ENCODE results near the gene ABCC1. TPM values are rescaled to one million over a fixed set of nuclear protein-coding genes. Genes with fewer than 3 reads are reported as not detected.

Gene ABCC1
- polyA plus RNA-seq, 1 donor from 2014 or later, result 3.0 TPM

DNA sequence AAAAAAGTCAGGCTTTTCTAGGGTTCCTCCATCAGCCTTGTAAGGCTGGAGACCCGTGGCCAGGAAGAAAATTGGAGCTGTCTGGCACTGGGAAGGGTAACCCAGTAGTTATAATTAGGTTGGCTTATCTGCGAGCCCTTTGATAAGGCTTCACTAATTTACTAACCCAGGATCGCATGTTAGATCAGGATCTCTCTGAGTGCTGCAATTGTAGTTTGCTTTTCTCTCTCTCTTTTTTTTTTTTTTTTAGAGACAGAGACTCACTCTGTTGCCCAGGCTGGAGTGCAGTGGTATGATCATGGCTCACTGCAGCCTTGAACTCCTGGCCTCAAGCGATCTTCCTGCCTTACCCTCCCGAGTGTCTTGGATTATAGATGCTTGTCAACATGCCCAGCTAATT lies 17.0 kb downstream of the ABCC1 start:
- H3K36me3 ChIP-seq (ENCODE audit: insufficient read depth, low read length), result no peaks in the 10 kb centered on the region
- no peaks in the 10 kb centered on the region for H3K79me2 ChIP-seq (replicated peaks; ENCODE audit: insufficient read depth, low read length)
- no peak overlapping the region for H3K9ac ChIP-seq (ENCODE audit: low read length)
- no peaks in the 10 kb centered on the region for H4K20me1 ChIP-seq (ENCODE audit: insufficient read depth)
- H3K27ac ChIP-seq (ENCODE audit: low read length), result no peak overlapping the region
- H3K4me3 ChIP-seq (ENCODE audit: low read length), result no peak overlapping the region
- TF ChIP-seq TAF1 (IDR thresholded peaks at IDR 0.05; ENCODE audit: low read depth) (no peak), MXI1 (conservative IDR thresholded peaks at IDR 0.05; ENCODE audit: poor library complexity, severe bottlenecking) (no peak), EZH2 (IDR thresholded peaks at IDR 0.05; ENCODE audit: borderline replicate concordance, insufficient read depth, low read length, poor library complexity, severe bottlenecking) (no peak), RAD21 (conservative IDR thresholded peaks at IDR 0.05) (no peak), EP300 (conservative IDR thresholded peaks at IDR 0.05; ENCODE audit: poor library complexity, severe bottlenecking) (no peak), POLR2AphosphoS5 (IDR thresholded peaks at IDR 0.05) (no peak), SMC3 (conservative IDR thresholded peaks at IDR 0.05; ENCODE audit: poor library complexity) (no peak)
- TF ChIP-seq, protein P1, sequence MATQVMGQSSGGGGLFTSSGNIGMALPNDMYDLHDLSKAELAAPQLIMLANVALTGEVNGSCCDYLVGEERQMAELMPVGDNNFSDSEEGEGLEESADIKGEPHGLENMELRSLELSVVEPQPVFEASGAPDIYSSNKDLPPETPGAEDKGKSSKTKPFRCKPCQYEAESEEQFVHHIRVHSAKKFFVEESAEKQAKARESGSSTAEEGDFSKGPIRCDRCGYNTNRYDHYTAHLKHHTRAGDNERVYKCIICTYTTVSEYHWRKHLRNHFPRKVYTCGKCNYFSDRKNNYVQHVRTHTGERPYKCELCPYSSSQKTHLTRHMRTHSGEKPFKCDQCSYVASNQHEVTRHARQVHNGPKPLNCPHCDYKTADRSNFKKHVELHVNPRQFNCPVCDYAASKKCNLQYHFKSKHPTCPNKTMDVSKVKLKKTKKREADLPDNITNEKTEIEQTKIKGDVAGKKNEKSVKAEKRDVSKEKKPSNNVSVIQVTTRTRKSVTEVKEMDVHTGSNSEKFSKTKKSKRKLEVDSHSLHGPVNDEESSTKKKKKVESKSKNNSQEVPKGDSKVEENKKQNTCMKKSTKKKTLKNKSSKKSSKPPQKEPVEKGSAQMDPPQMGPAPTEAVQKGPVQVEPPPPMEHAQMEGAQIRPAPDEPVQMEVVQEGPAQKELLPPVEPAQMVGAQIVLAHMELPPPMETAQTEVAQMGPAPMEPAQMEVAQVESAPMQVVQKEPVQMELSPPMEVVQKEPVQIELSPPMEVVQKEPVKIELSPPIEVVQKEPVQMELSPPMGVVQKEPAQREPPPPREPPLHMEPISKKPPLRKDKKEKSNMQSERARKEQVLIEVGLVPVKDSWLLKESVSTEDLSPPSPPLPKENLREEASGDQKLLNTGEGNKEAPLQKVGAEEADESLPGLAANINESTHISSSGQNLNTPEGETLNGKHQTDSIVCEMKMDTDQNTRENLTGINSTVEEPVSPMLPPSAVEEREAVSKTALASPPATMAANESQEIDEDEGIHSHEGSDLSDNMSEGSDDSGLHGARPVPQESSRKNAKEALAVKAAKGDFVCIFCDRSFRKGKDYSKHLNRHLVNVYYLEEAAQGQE (IDR thresholded peaks at IDR 0.05; ENCODE audit: borderline replicate concordance), result no peak
- TF ChIP-seq, protein P2, sequence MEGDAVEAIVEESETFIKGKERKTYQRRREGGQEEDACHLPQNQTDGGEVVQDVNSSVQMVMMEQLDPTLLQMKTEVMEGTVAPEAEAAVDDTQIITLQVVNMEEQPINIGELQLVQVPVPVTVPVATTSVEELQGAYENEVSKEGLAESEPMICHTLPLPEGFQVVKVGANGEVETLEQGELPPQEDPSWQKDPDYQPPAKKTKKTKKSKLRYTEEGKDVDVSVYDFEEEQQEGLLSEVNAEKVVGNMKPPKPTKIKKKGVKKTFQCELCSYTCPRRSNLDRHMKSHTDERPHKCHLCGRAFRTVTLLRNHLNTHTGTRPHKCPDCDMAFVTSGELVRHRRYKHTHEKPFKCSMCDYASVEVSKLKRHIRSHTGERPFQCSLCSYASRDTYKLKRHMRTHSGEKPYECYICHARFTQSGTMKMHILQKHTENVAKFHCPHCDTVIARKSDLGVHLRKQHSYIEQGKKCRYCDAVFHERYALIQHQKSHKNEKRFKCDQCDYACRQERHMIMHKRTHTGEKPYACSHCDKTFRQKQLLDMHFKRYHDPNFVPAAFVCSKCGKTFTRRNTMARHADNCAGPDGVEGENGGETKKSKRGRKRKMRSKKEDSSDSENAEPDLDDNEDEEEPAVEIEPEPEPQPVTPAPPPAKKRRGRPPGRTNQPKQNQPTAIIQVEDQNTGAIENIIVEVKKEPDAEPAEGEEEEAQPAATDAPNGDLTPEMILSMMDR (IDR thresholded peaks at IDR 0.05; ENCODE audit: poor library complexity, severe bottlenecking), result no peak
- H3F3A ChIP-seq (ENCODE audit: insufficient read depth, low read length, poor library complexity, severe bottlenecking), result no peaks in the 10 kb centered on the region
- no peaks in the 10 kb centered on the region for H3K27me3 ChIP-seq (ENCODE audit: insufficient read depth, low read depth, low read length)
- no peak overlapping the region for H3K4me2 ChIP-seq (ENCODE audit: low read length)
- H3K9me3 ChIP-seq (ENCODE audit: low read length), result no peaks in the 10 kb centered on the region
- H3K9me2 ChIP-seq (ENCODE audit: insufficient read depth, low read length), result no peaks in the 10 kb centered on the region
- H2AFZ ChIP-seq (ENCODE audit: low read depth, low read length), result no peak overlapping the region

DNA sequence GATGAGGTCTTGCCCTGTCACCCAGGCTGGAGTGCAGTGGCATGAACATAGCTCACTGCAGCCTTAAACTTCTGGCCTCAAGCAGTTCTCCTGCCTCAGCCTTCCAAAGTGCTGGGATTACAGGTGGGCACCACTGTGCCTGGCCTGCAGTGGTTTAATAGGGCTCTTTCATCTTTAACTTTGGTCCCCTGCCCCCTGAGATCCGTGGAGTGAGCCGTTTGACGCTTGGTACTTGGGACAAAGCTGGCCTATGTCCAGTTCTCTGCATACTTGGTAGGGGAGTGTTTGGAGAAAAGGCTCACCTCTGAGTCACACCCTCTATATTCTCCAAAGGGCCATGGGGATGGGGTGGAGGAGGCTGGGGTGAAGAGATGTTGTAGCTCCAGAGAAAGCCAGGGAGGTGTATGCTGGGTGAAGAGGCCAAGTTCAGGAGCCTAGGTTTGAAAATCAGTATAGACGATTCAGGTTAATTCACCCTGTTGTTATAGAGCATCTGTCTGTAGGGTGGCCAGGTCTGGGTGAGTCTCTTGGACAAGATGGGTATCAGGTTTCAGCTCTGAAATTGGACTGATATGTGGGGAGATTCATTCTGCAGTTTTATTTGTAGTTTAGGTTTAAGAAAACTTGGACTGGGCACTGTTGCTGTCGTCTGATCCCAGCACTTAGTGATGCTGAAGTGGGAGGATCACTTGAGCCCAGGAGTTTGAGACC lies 17.6 kb downstream of the ABCC1 start:
- Histone ChIP-seq H3K4me2 (ENCODE audit: low read length) (no peak overlapping the region), H3K9me2 (ENCODE audit: insufficient read depth, low read length) (no peaks in the 10 kb centered on the region), H3K4me3 (ENCODE audit: low read length) (no peak overlapping the region), H3K9me3 (ENCODE audit: low read length) (no peaks in the 10 kb centered on the region), H3K79me2 (replicated peaks; ENCODE audit: insufficient read depth, low read length) (no peaks in the 10 kb centered on the region), H2AFZ (ENCODE audit: low read depth, low read length) (no peak overlapping the region), H3K27me3 (ENCODE audit: insufficient read depth, low read depth, low read length) (no peaks in the 10 kb centered on the region), H3K36me3 (ENCODE audit: insufficient read depth, low read length) (no peaks in the 10 kb centered on the region), H3F3A (ENCODE audit: insufficient read depth, low read length, poor library complexity, severe bottlenecking) (no peaks in the 10 kb centered on the region), H3K9ac (ENCODE audit: low read length) (no peak overlapping the region), H3K27ac (ENCODE audit: low read length) (no peak overlapping the region), H4K20me1 (ENCODE audit: insufficient read depth) (no peaks in the 10 kb centered on the region)
- TF ChIP-seq EP300 (conservative IDR thresholded peaks at IDR 0.05; ENCODE audit: poor library complexity, severe bottlenecking) (no peak), RAD21 (conservative IDR thresholded peaks at IDR 0.05) (no peak), SMC3 (conservative IDR thresholded peaks at IDR 0.05; ENCODE audit: poor library complexity) (no peak), POLR2AphosphoS5 (IDR thresholded peaks at IDR 0.05) (no peak)
- TF ChIP-seq, protein P2 (IDR thresholded peaks at IDR 0.05; ENCODE audit: poor library complexity, severe bottlenecking), result no peak
